ENCODE measurements around the gene SNX15. TPM values are rescaled to one million over a fixed set of nuclear protein-coding genes. Genes with fewer than 3 reads are reported as not detected.

SNX15 gene
- total RNA-seq, 2 experiments from 2014 or later: 15.4 to 15.9 TPM

Small RNA genes lying within 50 kb of the gene (microRNA-seq; reads per million reads assigned to microRNA genes)
- gene MIR6879 (ENCODE audit: borderline microRNAs expressed, borderline number of aligned reads, borderline replicate concordance): not detected

Other genes starting within 250 kb of the SNX15 start
- gene SF1, start 248.9 kb upstream of the SNX15 start, total RNA-seq: 100 to 1,000 TPM; 323 to 328 TPM
- 10 to 100 TPM; 83.3 to 85.8 TPM for gene MAP4K2, start 224.2 kb upstream of the SNX15 start, total RNA-seq
- 10 to 100 TPM; 31.3 to 32.2 TPM for gene MEN1, start 216.9 kb upstream of the SNX15 start, total RNA-seq
- gene CDC42BPG, start 182.8 kb upstream of the SNX15 start, total RNA-seq: under 1 TPM; 0.39 to 0.69 TPM
- gene EHD1, start 148.8 kb upstream of the SNX15 start, total RNA-seq: 100 to 1,000 TPM; 103 to 113 TPM
- gene ATG2A, start 110.2 kb upstream of the SNX15 start, total RNA-seq: 10 to 100 TPM; 20.2 to 20.5 TPM
- gene PPP2R5B, start 102.8 kb upstream of the SNX15 start, total RNA-seq: 10 to 100 TPM in 1 of 2 experiments, 1 to 10 TPM in 1; 9.7 to 11.9 TPM
- gene GPHA2, start 91.5 kb upstream of the SNX15 start, total RNA-seq: under 1 TPM in 1 of 2 experiments, not detected in 1; 0.46 TPM
- gene MAJIN, start 55.3 kb upstream of the SNX15 start, total RNA-seq: under 1 TPM; 0.21 to 0.82 TPM
- gene BATF2, start 30.5 kb upstream of the SNX15 start, total RNA-seq: under 1 TPM in 1 of 2 experiments, not detected in 1; 0.22 TPM
- gene ARL2, start 13.3 kb upstream of the SNX15 start, total RNA-seq: 100 to 1,000 TPM; 104 to 109 TPM
- 10 to 100 TPM; 14.2 to 14.7 TPM for gene SAC3D1, start 13.8 kb downstream of the SNX15 start, total RNA-seq
- 10 to 100 TPM; 13.8 to 15.2 TPM for gene NAALADL1, start 31.1 kb downstream of the SNX15 start, total RNA-seq
- 100 to 1,000 TPM; 111 to 112 TPM for gene CDCA5, start 56.6 kb downstream of the SNX15 start, total RNA-seq
- 10 to 100 TPM; 28.3 to 31.3 TPM for gene ZFPL1, start 56.8 kb downstream of the SNX15 start, total RNA-seq
- 10 to 100 TPM; 97.1 to 99.2 TPM for gene VPS51, start 68.8 kb downstream of the SNX15 start, total RNA-seq
- gene TM7SF2, start 84.4 kb downstream of the SNX15 start, total RNA-seq: 10 to 100 TPM; 19.2 to 21.0 TPM
- 1 to 10 TPM; 9.3 to 9.7 TPM for gene ZNHIT2, start 90.3 kb downstream of the SNX15 start, total RNA-seq
- gene FAU, start 94.7 kb downstream of the SNX15 start, total RNA-seq: 1,000 to 10,000 TPM; 1,138 to 1,149 TPM
- 10 to 100 TPM; 48.5 to 52.5 TPM for gene MRPL49, start 94.9 kb downstream of the SNX15 start, total RNA-seq
- gene SYVN1, start 107.1 kb downstream of the SNX15 start, total RNA-seq: 10 to 100 TPM; 24.5 to 26.2 TPM
- not detected for gene SPDYC, start 142.8 kb downstream of the SNX15 start, total RNA-seq
- 100 to 1,000 TPM; 111 to 116 TPM for gene CAPN1, start 154.5 kb downstream of the SNX15 start, total RNA-seq
- 10 to 100 TPM; 62.9 to 66.9 TPM for gene POLA2, start 234.5 kb downstream of the SNX15 start, total RNA-seq